ENCODE data around the gene BMPR2.

BMPR2 gene

GRCh38 chr2:202418027-202418426, 41.9 kb downstream of the BMPR2 start:
- no peak for DNase-seq (ENCODE audit: low spot score)
- no peak for TF ChIP-seq CTCF (IDR thresholded peaks at IDR 0.05; ENCODE audit: extremely low read depth, missing control alignments)

- TF ChIP-seq CTCF (IDR thresholded peaks at IDR 0.05; ENCODE audit: extremely low read depth, missing control alignments) = no peak
- no peak for DNase-seq (ENCODE audit: low spot score)
Observed at GRCh38 chr2:202418511-202418910, 42.4 kb downstream of the BMPR2 start.

GRCh38 chr2:202423139-202423538, 47.0 kb downstream of the BMPR2 start:
- no peak for DNase-seq (ENCODE audit: low spot score)
- no peak for TF ChIP-seq CTCF (IDR thresholded peaks at IDR 0.05; ENCODE audit: extremely low read depth, missing control alignments)

GRCh38 chr2:202425036-202425435, 48.9 kb downstream of the BMPR2 start:
- no peak for TF ChIP-seq CTCF (IDR thresholded peaks at IDR 0.05; ENCODE audit: extremely low read depth, missing control alignments)
- no peak for DNase-seq (ENCODE audit: low spot score)

- TF ChIP-seq CTCF (IDR thresholded peaks at IDR 0.05; ENCODE audit: extremely low read depth, missing control alignments) = no peak
Observed at GRCh38 chr2:202426751-202427150, 50.6 kb downstream of the BMPR2 start.

GRCh38 chr2:202429164-202429980, 53.2 kb downstream of the BMPR2 start:
- DNase-seq (ENCODE audit: low spot score) = no peak
- TF ChIP-seq CTCF (IDR thresholded peaks at IDR 0.05; ENCODE audit: extremely low read depth, missing control alignments) = no peak

More at GRCh38 chr2:202426751-202427150, 50.6 kb downstream of the BMPR2 start:
- DNase-seq (ENCODE audit: low spot score) = no peak

- DNase-seq (ENCODE audit: low spot score) = no peak
- TF ChIP-seq CTCF (IDR thresholded peaks at IDR 0.05; ENCODE audit: extremely low read depth, missing control alignments) = no peak
Observed at GRCh38 chr2:202432776-202433175, 56.6 kb downstream of the BMPR2 start.

Measured in GM20000 (cell line).